GM06990 (cell line): ENCODE data around the gene KLHL6.
"Not testable (repeated sequence)": the region's sequence is repeated elsewhere in the genome, so short reads cannot be mapped to it uniquely, and the experiment has no call there.

Experiments
- DNase-seq: peaks from one replicate; pipeline ENCODE4 v3.0.0-alpha.2; 2011; ENCODE audit not compliant: insufficient read length; ENCODE audit errors: extremely low read depth
- H3K27me3 ChIP-seq: replicated peaks from 2 replicates; pipeline ENCODE4 v1.6.0; 2011; ENCODE audit warnings: low read length; ENCODE audit not compliant: control insufficient read depth, insufficient read depth
- H3K36me3 ChIP-seq: 2 replicates; pipeline ENCODE4 v1.5.1; 2011; ENCODE audit warnings: low read length; ENCODE audit not compliant: control insufficient read depth, insufficient read depth
- H3K4me3 ChIP-seq: replicated peaks from 2 replicates; pipeline ENCODE4 v1.5.1; 2011; ENCODE audit warnings: low read depth, mild to moderate bottlenecking, control low read depth, low read length
- CTCF ChIP-seq: IDR thresholded peaks from 2 replicates; pipeline ENCODE4 v1.5.1; 2011; ENCODE audit warnings: low read length, control low read depth, mild to moderate bottlenecking, inconsistent platforms; ENCODE audit not compliant: insufficient read depth, poor library complexity, severe bottlenecking

The KLHL6 gene

GRCh38 chr3:183577346-183577745, 21.8 kb upstream of the KLHL6 start:
- no peaks in the 10 kb centered on the region for H3K36me3 ChIP-seq
- no peak for DNase-seq
- no peak overlapping the region for H3K4me3 ChIP-seq
- H3K27me3 ChIP-seq, result peaks cover 2% of the 10 kb centered on the region
- TF ChIP-seq CTCF, result no peak

- no peak for DNase-seq
- H3K36me3 ChIP-seq, result no peaks in the 10 kb centered on the region
- TF ChIP-seq CTCF, result no peak
- H3K27me3 ChIP-seq, result peaks cover 3% of the 10 kb centered on the region
- H3K4me3 ChIP-seq, result no peak overlapping the region
These were observed 21.1 kb upstream of the KLHL6 start for GRCh38 chr3:183576487-183577107.

GRCh38 chr3:183572935-183573334, 17.4 kb upstream of the KLHL6 start:
- no peak for TF ChIP-seq CTCF
- DNase-seq, result no peak
- Histone ChIP-seq H3K27me3 (peaks cover 4% of the 10 kb centered on the region), H3K36me3 (no peaks in the 10 kb centered on the region), H3K4me3 (no peak overlapping the region)

- H3K36me3 ChIP-seq, DNase-seq, H3K4me3 ChIP-seq, H3K27me3 ChIP-seq: not testable (repeated sequence)
These were observed 14.7 kb upstream of the KLHL6 start for GRCh38 chr3:183570191-183570590.

- no peak for DNase-seq
- Histone ChIP-seq H3K4me3 (no peak overlapping the region), H3K36me3 (no peaks in the 10 kb centered on the region), H3K27me3 (peaks cover 1% of the 10 kb centered on the region)
- TF ChIP-seq CTCF, result no peak
These were observed 11.4 kb upstream of the KLHL6 start for GRCh38 chr3:183566880-183567279.

- Histone ChIP-seq H3K27me3 (no peaks in the 10 kb centered on the region), H3K36me3 (no peaks in the 10 kb centered on the region), H3K4me3 (no peak overlapping the region)
- no peak for DNase-seq
- TF ChIP-seq CTCF, result no peak
These were observed 8.5 kb upstream of the KLHL6 start for GRCh38 chr3:183564046-183564445.
